Nephron (organoid): ENCODE results near the gene RWDD2A.
A peak's percentile ranks its signal among the peaks of the same experiment; 100 is the strongest.

ENCODE experiments used
- H3K27ac Mint-ChIP-seq, 3 experiments: 2 replicates each; pipeline ENCODE4 v1.8.0; 2020; ENCODE audit warnings: mixed read lengths in 3 of 3, mild to moderate bottlenecking in 2 of 3, moderate library complexity in 1 of 3
- H3K27me3 Mint-ChIP-seq: 2 replicates; pipeline ENCODE4 v1.8.0; 2021; ENCODE audit warnings: low read depth, mild to moderate bottlenecking, moderate library complexity, mixed read lengths
- H3K36me3 Mint-ChIP-seq: 2 replicates; pipeline ENCODE4 v1.8.0; 2020; ENCODE audit warnings: low read depth, mixed read lengths
- H3K4me1 Mint-ChIP-seq: 2 replicates; pipeline ENCODE4 v1.8.0; 2020; ENCODE audit warnings: mixed read lengths
- H3K4me3 Mint-ChIP-seq, 3 experiments: 2 replicates each; pipeline ENCODE4 v1.8.0; 2020; ENCODE audit warnings: mild to moderate bottlenecking in 3 of 3, mixed read lengths in 3 of 3, moderate library complexity in 2 of 3
- H3K9me3 Mint-ChIP-seq: 2 replicates; pipeline ENCODE4 v1.8.0; 2020; ENCODE audit warnings: mixed read lengths
- TF ChIP-seq, protein P1 (sequence below), 3 experiments: fragments of 200-600 bp; sonication (generic); IDR thresholded peaks; one replicate each; pipeline ENCODE4 v1.5.0; 2021; ENCODE audit warnings: antibody characterized with exemption in 3 of 3; ENCODE audit not compliant: unreplicated experiment in 3 of 3

The RWDD2A gene

DNA sequence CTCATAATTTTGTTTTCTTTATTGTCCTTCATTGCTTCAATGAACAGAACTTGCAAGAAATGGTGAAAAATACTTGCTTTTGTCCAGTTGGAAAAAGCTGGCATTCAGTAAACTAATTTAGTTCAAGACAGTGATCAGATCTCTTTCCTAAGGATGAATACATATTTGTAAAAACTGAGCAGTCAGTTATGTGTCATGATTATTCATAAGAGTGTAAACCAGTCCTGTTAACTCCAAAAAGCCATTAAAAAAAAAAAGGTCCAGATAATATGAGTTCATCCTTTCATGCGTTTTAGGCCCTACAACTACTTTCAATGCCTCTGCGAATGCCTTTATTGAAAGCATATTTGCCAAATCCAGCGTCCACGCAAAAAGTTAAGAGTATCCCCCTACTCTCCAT is 701 bp upstream of the RWDD2A start:
- no peaks in the 10 kb centered on the region for H3K9me3 Mint-ChIP-seq
- H3K4me3 Mint-ChIP-seq, result peak overlapping the region; percentile 94 to 100 (median 98)
- TF ChIP-seq, protein P1, sequence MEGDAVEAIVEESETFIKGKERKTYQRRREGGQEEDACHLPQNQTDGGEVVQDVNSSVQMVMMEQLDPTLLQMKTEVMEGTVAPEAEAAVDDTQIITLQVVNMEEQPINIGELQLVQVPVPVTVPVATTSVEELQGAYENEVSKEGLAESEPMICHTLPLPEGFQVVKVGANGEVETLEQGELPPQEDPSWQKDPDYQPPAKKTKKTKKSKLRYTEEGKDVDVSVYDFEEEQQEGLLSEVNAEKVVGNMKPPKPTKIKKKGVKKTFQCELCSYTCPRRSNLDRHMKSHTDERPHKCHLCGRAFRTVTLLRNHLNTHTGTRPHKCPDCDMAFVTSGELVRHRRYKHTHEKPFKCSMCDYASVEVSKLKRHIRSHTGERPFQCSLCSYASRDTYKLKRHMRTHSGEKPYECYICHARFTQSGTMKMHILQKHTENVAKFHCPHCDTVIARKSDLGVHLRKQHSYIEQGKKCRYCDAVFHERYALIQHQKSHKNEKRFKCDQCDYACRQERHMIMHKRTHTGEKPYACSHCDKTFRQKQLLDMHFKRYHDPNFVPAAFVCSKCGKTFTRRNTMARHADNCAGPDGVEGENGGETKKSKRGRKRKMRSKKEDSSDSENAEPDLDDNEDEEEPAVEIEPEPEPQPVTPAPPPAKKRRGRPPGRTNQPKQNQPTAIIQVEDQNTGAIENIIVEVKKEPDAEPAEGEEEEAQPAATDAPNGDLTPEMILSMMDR (IDR thresholded peaks at IDR 0.05; ENCODE audit: unreplicated experiment in 3 of 3), result no peak
- peak overlapping the region; percentile 90 to 95 (median 95) for H3K27ac Mint-ChIP-seq
- H3K27me3 Mint-ChIP-seq, result no peaks in the 10 kb centered on the region
- H3K4me1 Mint-ChIP-seq, result peaks cover 31% of the 10 kb centered on the region
- peaks cover 25% of the 10 kb centered on the region for H3K36me3 Mint-ChIP-seq

DNA sequence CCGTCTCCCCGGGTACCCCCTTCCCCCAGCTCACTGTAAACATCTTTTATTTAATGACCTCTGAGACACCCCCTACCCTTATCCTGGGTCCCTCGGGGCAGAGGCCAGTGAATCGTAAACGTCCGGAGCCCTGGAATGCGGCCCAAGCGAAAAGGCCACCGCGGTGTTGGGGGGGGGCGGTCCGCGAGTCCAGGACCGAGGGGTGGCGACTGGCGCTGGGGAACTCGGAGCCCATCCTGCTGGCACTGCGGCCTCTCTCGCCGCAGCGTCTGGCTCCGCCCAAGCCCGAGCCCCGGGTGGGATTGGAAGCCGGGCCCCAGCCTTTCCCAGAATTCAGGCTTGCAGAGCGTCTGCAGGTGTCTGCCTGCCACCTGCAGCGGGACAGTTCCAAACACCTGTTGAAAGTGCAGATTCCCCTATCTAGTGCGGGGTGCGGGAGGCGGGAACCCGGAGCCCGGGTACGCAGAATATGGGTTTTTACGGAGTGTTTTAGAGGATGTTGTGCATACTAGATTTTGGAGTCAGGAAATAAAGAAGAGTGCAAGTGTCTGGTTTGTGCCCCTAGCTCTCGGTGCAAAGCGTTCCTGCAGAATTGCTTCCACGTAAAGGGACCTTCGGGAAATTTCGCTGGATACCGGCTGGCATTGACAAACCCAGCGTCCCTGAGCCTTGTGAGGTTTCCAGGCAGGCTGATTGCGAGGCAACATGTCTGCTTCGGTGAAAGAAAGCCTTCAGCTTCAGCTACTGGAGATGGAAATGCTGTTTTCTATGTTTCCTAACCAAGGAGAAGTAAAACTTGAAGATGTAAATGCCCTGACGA is 800 bp downstream of the RWDD2A start:
- no peaks in the 10 kb centered on the region for H3K9me3 Mint-ChIP-seq
- peak overlapping the region in 2 of 3 experiments; percentile 33 to 45 for H3K27ac Mint-ChIP-seq
- peaks cover 21% of the 10 kb centered on the region for H3K36me3 Mint-ChIP-seq
- TF ChIP-seq, protein P1 (IDR thresholded peaks at IDR 0.05; ENCODE audit: unreplicated experiment in 3 of 3), result no peak
- H3K4me3 Mint-ChIP-seq, result peak overlapping the region; percentile 80 to 94 (median 87)
- no peaks in the 10 kb centered on the region for H3K27me3 Mint-ChIP-seq
- peaks cover 31% of the 10 kb centered on the region for H3K4me1 Mint-ChIP-seq

DNA sequence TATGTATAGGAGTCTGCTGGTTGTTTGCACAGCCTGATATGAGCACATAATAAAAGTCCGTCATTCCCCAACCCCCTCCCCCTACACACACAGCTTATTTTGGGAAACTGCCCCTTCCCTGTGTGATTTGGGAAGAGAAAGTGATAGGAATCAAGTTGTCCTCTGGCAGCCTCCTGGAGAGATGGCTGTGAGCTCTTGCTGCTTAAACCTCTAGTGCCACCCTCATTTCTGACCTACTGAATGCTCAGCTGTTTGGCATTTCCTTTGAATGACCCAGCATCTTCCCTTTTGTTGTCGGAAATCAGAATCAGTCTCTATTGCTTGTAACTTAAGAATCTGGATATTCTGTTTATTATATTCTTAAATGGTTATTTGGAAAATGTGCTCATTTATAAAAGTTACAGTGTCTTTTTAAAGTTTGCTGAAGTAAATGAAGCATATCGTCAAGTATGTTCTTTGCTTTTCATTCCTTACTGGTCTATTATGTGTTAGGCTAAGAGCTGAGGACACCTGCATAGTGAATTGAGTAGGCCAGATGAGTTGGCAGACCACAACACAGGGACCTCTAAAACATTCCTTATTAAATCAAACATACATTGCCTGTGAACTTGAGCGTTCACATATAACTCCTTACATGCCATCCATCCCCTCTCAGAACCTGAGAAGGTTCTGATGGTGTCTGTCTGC is 5.5 kb downstream of the RWDD2A start:
- Mint-ChIP-seq H3K9me3 (no peaks in the 10 kb centered on the region), H3K4me1 (peaks cover 18% of the 10 kb centered on the region), H3K36me3 (peaks cover 10% of the 10 kb centered on the region), H3K4me3 (no peak overlapping the region), H3K27ac (no peak overlapping the region), H3K27me3 (no peaks in the 10 kb centered on the region)
- TF ChIP-seq, protein P1 (IDR thresholded peaks at IDR 0.05; ENCODE audit: unreplicated experiment in 3 of 3), result no peak

DNA sequence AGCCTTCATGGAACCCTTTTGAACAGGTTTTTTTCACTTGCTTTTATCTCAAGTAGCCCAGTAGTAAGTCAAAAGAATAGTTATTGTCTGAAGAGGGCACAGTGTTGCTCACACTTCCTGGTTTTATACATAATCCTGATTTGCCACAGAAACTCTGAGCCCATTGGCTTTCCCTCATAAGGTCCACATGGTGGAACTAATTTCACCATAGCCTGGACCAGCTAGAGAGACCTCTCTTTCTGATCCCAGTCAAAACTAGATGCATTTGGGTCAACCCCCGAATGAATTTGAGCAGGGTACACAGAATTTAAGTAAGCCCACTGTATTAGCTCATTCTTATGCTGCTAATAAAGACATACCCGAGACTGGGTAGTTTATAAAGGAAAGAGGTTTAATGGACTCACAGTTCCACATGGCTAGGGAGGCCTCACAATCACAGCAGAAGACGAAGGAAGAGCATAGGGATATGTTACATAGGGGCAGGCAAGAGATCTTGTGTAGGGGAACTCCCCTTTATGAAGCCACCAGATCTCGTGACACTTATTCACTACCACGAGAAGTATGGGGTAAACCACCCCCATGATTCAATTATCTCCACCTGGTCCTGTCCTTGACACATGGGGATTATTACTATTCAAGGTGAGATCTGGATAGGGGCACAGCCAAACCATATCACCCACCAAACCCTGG is 6.2 kb downstream of the RWDD2A start:
- TF ChIP-seq, protein P1 (IDR thresholded peaks at IDR 0.05; ENCODE audit: unreplicated experiment in 3 of 3), result no peak

DNA sequence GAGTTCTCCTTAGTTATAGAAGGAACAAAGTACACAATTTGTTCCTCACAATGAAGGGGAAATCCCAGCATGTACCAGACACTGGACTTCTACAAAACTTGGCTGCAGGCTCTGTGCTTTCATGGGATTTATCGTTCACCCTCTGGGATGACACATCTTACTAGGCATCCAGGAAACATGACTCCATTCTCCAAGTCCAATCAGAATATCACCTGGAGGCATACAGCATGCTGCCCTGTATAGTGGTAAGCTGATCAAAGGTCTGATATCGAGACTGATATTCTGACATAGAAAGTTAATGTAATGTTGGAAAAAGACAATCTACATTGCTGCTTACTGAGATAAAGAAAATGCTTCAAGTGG is 6.7 kb downstream of the RWDD2A start:
- TF ChIP-seq, protein P1 (IDR thresholded peaks at IDR 0.05; ENCODE audit: unreplicated experiment in 3 of 3), result no peak
- no peaks in the 10 kb centered on the region for H3K9me3 Mint-ChIP-seq
- H3K27ac Mint-ChIP-seq, result no peak overlapping the region
- H3K4me1 Mint-ChIP-seq, result peaks cover 8% of the 10 kb centered on the region
- H3K4me3 Mint-ChIP-seq, result no peak overlapping the region
- H3K27me3 Mint-ChIP-seq, result no peaks in the 10 kb centered on the region
- H3K36me3 Mint-ChIP-seq, result peaks cover 10% of the 10 kb centered on the region

More for the DNA sequence above, 6.2 kb downstream of the RWDD2A start:
- Mint-ChIP-seq H3K27ac (no peak overlapping the region), H3K36me3 (peaks cover 10% of the 10 kb centered on the region), H3K9me3 (no peaks in the 10 kb centered on the region), H3K27me3 (no peaks in the 10 kb centered on the region), H3K4me1 (peaks cover 13% of the 10 kb centered on the region), H3K4me3 (no peak overlapping the region)
